Measurements from ENCODE around the gene SNX12.
A peak's percentile ranks its signal among the peaks of the same experiment; 100 is the strongest.

SNX12 gene

GRCh38 chrX:71068044-71068918 is at the start of gene SNX12:
Gene SNX12 (minus strand): TSS chrX:71068334. CDS start chrX:71068306, 28 bp downstream.
- DNase-seq (ENCODE audit: low read depth): peak; percentile 94

- no peak for DNase-seq (ENCODE audit: low read depth)
Observed at GRCh38 chrX:71117358-71117757, 49.2 kb upstream of the SNX12 start.

- no peak for DNase-seq (ENCODE audit: low read depth)
Observed at GRCh38 chrX:71111921-71112431, 43.8 kb upstream of the SNX12 start.

GRCh38 chrX:71111141-71111843 is 43.2 kb upstream of the SNX12 start, which contains the start of gene IL2RG:
Gene IL2RG (minus strand): TSS chrX:71111577. CDS start chrX:71111539, 38 bp downstream.
- no peak for DNase-seq (ENCODE audit: low read depth)

GRCh38 chrX:71109051-71109450 is 40.9 kb upstream of the SNX12 start:
- DNase-seq (ENCODE audit: low read depth): no peak

GRCh38 chrX:71107762-71108360 is 39.7 kb upstream of the SNX12 start:
- DNase-seq (ENCODE audit: low read depth): no peak

- no peak for DNase-seq (ENCODE audit: low read depth)
Observed at GRCh38 chrX:71107245-71107644, 39.1 kb upstream of the SNX12 start.

- no peak for DNase-seq (ENCODE audit: low read depth)
Observed at GRCh38 chrX:71106427-71106826, 38.3 kb upstream of the SNX12 start, which contains the start of gene CXorf65. Gene CXorf65 (minus strand): TSS chrX:71106740. CDS start chrX:71106556, 184 bp downstream.

GRCh38 chrX:71105628-71106027 is 37.5 kb upstream of the SNX12 start:
- no peak for DNase-seq (ENCODE audit: low read depth)

GRCh38 chrX:71103110-71103983 is 35.2 kb upstream of the SNX12 start:
- peak; percentile 10 for DNase-seq (ENCODE audit: low read depth)

- no peak for DNase-seq (ENCODE audit: low read depth)
Observed at GRCh38 chrX:71102292-71102691, 34.2 kb upstream of the SNX12 start.

GRCh38 chrX:71100581-71101505 is 32.7 kb upstream of the SNX12 start:
- DNase-seq (ENCODE audit: low read depth): no peak

- no peak for DNase-seq (ENCODE audit: low read depth)
Observed at GRCh38 chrX:71099736-71100135, 31.6 kb upstream of the SNX12 start.

GRCh38 chrX:71098951-71099506 is 30.9 kb upstream of the SNX12 start:
- DNase-seq (ENCODE audit: low read depth): no peak

- peak; percentile 56 for DNase-seq (ENCODE audit: low read depth)
Observed at GRCh38 chrX:71098302-71098701, 30.2 kb upstream of the SNX12 start.

GRCh38 chrX:71096760-71097032 is 28.6 kb upstream of the SNX12 start:
- DNase-seq (ENCODE audit: low read depth): no peak

- DNase-seq (ENCODE audit: low read depth): peak; percentile 54
Observed at GRCh38 chrX:71095981-71096759, 28.0 kb upstream of the SNX12 start.

GRCh38 chrX:71095555-71095980 is 27.4 kb upstream of the SNX12 start, which contains the start of gene FOXO4:
Gene FOXO4 (plus strand): TSS chrX:71095851. CDS start chrX:71096529, 678 bp downstream.
- DNase-seq (ENCODE audit: low read depth): peak; percentile 86

- no peak for DNase-seq (ENCODE audit: low read depth)
Observed at GRCh38 chrX:71095033-71095432, 26.9 kb upstream of the SNX12 start.

All from EH (cell line).